HL-60 (cell line): ENCODE measurements around the gene ASF1B.

Source experiments
- TF ChIP-seq, protein P1 (sequence below): IDR thresholded peaks from 2 replicates; pipeline ENCODE4 v1.6.1; 2012; ENCODE audit warnings: low read depth; ENCODE audit not compliant: insufficient replicate concordance
- TF ChIP-seq, protein P2 (sequence below): IDR thresholded peaks from one replicate; pipeline ENCODE4 v1.5.1; 2011; ENCODE audit warnings: low read length, control low read depth, inconsistent platforms; ENCODE audit not compliant: insufficient read depth

DNA sequence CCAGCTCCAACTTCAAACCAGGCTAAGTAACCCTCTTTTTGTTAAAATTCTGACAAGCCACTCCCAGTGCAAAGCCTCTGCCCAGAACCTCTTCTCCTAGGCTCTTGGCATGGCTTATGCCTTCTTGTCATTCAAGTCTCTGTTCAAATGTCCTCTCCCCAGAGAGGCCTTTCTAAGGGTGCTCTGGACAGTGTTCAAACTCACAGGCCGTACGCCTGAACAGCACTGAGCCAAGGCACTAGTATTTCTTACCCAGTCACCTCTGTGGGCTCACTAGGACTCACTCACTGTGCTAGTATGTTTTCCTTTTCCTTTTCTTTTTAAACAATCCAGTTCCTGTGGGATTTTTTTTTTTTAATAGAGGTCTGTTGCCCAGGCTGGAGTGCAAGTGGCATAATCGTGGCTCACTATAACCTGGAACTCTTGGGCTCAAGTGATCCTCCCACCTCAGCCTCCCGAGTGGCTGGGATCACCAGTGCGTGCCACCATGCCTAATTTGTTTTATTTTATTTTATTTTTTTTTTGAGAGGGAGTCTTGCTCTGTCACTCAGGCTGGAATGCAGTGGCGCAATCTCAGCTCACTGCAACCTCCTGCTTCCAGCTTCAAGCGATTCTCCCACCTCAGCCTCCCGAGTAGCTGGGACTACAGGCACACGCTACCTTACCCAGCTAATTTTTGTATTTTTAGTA is 2.3 kb upstream of the ASF1B start:
- TF ChIP-seq, protein P1, sequence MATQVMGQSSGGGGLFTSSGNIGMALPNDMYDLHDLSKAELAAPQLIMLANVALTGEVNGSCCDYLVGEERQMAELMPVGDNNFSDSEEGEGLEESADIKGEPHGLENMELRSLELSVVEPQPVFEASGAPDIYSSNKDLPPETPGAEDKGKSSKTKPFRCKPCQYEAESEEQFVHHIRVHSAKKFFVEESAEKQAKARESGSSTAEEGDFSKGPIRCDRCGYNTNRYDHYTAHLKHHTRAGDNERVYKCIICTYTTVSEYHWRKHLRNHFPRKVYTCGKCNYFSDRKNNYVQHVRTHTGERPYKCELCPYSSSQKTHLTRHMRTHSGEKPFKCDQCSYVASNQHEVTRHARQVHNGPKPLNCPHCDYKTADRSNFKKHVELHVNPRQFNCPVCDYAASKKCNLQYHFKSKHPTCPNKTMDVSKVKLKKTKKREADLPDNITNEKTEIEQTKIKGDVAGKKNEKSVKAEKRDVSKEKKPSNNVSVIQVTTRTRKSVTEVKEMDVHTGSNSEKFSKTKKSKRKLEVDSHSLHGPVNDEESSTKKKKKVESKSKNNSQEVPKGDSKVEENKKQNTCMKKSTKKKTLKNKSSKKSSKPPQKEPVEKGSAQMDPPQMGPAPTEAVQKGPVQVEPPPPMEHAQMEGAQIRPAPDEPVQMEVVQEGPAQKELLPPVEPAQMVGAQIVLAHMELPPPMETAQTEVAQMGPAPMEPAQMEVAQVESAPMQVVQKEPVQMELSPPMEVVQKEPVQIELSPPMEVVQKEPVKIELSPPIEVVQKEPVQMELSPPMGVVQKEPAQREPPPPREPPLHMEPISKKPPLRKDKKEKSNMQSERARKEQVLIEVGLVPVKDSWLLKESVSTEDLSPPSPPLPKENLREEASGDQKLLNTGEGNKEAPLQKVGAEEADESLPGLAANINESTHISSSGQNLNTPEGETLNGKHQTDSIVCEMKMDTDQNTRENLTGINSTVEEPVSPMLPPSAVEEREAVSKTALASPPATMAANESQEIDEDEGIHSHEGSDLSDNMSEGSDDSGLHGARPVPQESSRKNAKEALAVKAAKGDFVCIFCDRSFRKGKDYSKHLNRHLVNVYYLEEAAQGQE = no peak
- TF ChIP-seq, protein P2, sequence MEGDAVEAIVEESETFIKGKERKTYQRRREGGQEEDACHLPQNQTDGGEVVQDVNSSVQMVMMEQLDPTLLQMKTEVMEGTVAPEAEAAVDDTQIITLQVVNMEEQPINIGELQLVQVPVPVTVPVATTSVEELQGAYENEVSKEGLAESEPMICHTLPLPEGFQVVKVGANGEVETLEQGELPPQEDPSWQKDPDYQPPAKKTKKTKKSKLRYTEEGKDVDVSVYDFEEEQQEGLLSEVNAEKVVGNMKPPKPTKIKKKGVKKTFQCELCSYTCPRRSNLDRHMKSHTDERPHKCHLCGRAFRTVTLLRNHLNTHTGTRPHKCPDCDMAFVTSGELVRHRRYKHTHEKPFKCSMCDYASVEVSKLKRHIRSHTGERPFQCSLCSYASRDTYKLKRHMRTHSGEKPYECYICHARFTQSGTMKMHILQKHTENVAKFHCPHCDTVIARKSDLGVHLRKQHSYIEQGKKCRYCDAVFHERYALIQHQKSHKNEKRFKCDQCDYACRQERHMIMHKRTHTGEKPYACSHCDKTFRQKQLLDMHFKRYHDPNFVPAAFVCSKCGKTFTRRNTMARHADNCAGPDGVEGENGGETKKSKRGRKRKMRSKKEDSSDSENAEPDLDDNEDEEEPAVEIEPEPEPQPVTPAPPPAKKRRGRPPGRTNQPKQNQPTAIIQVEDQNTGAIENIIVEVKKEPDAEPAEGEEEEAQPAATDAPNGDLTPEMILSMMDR = no peak
